ENCODE measurements around the gene C1orf105. TPM values are rescaled to one million over a fixed set of nuclear protein-coding genes. Genes with fewer than 3 reads are reported as not detected.

C1orf105 gene
- total RNA-seq, 4 donors from 2014 or later: 0.61 to 0.67 TPM; not detected in 2

DNA sequence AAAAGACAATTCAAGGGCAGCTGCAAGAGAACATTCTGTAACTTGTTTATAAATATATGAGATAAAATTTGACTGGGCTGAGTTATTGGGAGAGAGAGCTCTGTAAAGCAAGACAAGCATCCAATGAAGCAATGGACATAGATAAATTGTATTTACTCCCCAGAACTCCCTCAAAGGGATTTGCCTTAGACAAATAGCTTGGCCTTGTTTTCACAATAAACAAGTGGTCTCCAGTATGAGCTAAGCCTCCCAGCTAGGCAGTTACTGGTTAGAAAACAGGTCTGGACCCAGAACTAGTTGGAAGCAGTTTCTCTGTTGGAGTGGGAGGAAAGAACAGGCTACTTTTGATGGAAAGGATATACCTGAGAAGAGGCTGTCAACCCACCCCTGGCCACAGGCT is 87.3 kb downstream of the C1orf105 start:
- Histone ChIP-seq H3K4me1 (no peaks in the 10 kb centered on the region), H3K27ac (no peak overlapping the region), H3K36me3 (no peaks in the 10 kb centered on the region), H3K4me3 (no peak overlapping the region), H3K9me3 (no peaks in the 10 kb centered on the region), H3K27me3 (no peaks in the 10 kb centered on the region)
- in situ Hi-C loops (cut with MboI; ENCODE audit: low sequenced_read_pairs in 4 of 4): no loop called here
- no peak for DNase-seq
- ATAC-seq: no peak
- no peak for TF ChIP-seq POLR2A (IDR thresholded peaks at IDR 0.05)
- TF ChIP-seq, protein P1, sequence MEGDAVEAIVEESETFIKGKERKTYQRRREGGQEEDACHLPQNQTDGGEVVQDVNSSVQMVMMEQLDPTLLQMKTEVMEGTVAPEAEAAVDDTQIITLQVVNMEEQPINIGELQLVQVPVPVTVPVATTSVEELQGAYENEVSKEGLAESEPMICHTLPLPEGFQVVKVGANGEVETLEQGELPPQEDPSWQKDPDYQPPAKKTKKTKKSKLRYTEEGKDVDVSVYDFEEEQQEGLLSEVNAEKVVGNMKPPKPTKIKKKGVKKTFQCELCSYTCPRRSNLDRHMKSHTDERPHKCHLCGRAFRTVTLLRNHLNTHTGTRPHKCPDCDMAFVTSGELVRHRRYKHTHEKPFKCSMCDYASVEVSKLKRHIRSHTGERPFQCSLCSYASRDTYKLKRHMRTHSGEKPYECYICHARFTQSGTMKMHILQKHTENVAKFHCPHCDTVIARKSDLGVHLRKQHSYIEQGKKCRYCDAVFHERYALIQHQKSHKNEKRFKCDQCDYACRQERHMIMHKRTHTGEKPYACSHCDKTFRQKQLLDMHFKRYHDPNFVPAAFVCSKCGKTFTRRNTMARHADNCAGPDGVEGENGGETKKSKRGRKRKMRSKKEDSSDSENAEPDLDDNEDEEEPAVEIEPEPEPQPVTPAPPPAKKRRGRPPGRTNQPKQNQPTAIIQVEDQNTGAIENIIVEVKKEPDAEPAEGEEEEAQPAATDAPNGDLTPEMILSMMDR (IDR thresholded peaks at IDR 0.05 in 4 of 5, conservative IDR thresholded peaks at IDR 0.05 in 1 of 5): no peak
- intact Hi-C loops (cut with DNase I; ENCODE audit: low total_unique reads): no loop called here

DNA sequence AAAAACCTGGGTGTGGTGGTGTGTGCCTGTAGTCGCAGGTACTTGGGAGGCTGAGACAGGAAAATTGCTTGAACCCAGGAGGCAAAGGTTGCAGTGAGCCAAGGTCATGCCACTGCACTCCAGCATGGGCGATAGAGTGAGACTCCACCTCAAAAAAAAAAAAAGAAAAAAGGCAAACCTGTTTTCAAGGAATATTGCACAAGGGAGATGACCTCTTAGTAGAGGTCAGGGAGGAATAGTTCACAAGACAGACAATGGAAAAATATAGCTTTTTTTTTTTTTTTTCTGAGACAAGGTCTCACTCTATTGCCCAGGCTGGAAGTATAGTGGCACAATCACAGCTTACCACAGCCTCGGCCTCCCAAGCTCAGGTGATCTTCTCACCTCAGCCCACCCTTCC is 90.0 kb downstream of the C1orf105 start:
- TF ChIP-seq, protein P1 (IDR thresholded peaks at IDR 0.05 in 4 of 5, conservative IDR thresholded peaks at IDR 0.05 in 1 of 5): no peak
- TF ChIP-seq POLR2A (IDR thresholded peaks at IDR 0.05): no peak
- Histone ChIP-seq H3K36me3 (no peaks in the 10 kb centered on the region), H3K4me3 (no peak overlapping the region), H3K27me3 (no peaks in the 10 kb centered on the region), H3K27ac (no peak overlapping the region), H3K4me1 (no peaks in the 10 kb centered on the region), H3K9me3 (no peaks in the 10 kb centered on the region)
- in situ Hi-C loops (cut with MboI; ENCODE audit: low sequenced_read_pairs in 4 of 4) (no loop called here), intact Hi-C loops (cut with DNase I; ENCODE audit: low total_unique reads) (no loop called here)
- DNase-seq (no peak), ATAC-seq (no peak)

DNA sequence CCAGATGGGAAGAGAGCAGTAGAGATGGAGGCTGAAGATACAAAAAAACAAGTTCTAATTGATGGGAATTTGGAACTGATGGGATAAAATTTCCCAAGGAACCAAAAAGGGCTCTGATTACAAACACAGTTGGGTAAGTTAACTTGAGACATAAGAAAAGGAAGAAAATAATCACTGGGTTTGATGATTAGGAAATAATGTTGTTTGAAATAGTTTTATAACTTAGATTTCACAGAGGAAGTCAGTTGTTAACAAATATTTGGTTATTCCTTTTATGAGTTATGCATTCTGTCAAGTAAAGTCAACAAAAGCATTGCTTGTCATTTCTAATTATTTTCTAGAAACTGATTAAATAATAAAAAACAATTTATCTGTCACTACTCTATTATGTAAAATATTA is 92.1 kb downstream of the C1orf105 start:
- intact Hi-C loops (cut with DNase I; ENCODE audit: low total_unique reads): no loop called here

DNA sequence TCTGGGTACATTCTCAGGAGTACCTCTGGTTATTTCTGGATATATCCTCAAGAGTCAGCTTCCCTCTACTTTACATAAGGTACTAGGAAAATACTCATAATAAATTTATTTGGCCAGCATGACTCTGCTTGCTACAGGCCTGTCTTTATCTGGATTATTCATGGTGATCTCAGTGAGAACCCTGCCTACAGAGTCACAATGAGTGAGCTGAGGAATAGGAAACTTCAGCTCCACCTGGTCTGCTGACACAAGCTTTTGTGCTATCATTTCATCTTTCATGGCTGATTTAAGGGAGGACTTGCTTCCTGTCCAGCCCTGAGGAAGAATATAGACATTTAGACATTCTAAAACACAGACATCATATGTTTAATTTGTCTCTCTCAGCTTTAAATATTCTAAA is 93.0 kb downstream of the C1orf105 start:
- no peak for DNase-seq
- no peak for ATAC-seq
- no peak overlapping the region for H3K27ac ChIP-seq
- H3K9me3 ChIP-seq: no peaks in the 10 kb centered on the region
- no peaks in the 10 kb centered on the region for H3K27me3 ChIP-seq
- H3K36me3 ChIP-seq: no peaks in the 10 kb centered on the region
- H3K4me3 ChIP-seq: no peak overlapping the region
- no peaks in the 10 kb centered on the region for H3K4me1 ChIP-seq
- TF ChIP-seq POLR2A (IDR thresholded peaks at IDR 0.05): no peak
- TF ChIP-seq, protein P1 (IDR thresholded peaks at IDR 0.05 in 4 of 5, conservative IDR thresholded peaks at IDR 0.05 in 1 of 5): no peak
- intact Hi-C loops (cut with DNase I; ENCODE audit: low total_unique reads): no loop called here
- in situ Hi-C loops (cut with MboI; ENCODE audit: low sequenced_read_pairs in 4 of 4): no loop called here

More for the DNA sequence above, 92.1 kb downstream of the C1orf105 start:
- Histone ChIP-seq H3K4me3 (no peak overlapping the region), H3K36me3 (no peaks in the 10 kb centered on the region), H3K9me3 (no peaks in the 10 kb centered on the region), H3K4me1 (no peaks in the 10 kb centered on the region), H3K27ac (no peak overlapping the region), H3K27me3 (no peaks in the 10 kb centered on the region)
- no peak for TF ChIP-seq POLR2A (IDR thresholded peaks at IDR 0.05)
- TF ChIP-seq, protein P1 (IDR thresholded peaks at IDR 0.05 in 4 of 5, conservative IDR thresholded peaks at IDR 0.05 in 1 of 5): no peak
- in situ Hi-C loops (cut with MboI; ENCODE audit: low sequenced_read_pairs in 4 of 4): no loop called here
- ATAC-seq: no peak
- no peak for DNase-seq

DNA sequence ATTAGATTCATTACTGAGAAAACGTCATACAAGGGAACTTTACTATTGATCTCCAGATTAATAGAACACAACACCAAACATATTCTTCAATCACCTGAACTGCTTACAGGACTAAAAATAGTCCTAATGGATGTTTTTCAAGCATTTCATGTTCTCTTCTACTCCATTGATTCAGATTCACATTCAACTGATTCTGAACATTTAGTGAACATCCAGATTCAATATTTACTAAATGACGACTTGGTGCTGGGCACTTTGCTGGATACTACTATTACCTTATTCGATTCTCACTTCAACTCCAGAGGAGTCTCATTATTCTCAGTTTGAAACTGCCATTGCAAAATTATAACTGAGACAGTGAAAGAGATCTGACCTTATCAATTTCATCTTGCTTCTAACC is 93.6 kb downstream of the C1orf105 start:
- Histone ChIP-seq H3K36me3 (no peaks in the 10 kb centered on the region), H3K4me3 (no peak overlapping the region), H3K27me3 (no peaks in the 10 kb centered on the region), H3K9me3 (no peaks in the 10 kb centered on the region), H3K27ac (no peak overlapping the region), H3K4me1 (no peaks in the 10 kb centered on the region)
- TF ChIP-seq POLR2A (IDR thresholded peaks at IDR 0.05): no peak
- TF ChIP-seq, protein P1 (IDR thresholded peaks at IDR 0.05 in 4 of 5, conservative IDR thresholded peaks at IDR 0.05 in 1 of 5): no peak
- in situ Hi-C loops (cut with MboI; ENCODE audit: low sequenced_read_pairs in 4 of 4) (no loop called here), intact Hi-C loops (cut with DNase I; ENCODE audit: low total_unique reads) (no loop called here)
- ATAC-seq (no peak), DNase-seq (no peak)

Measured in gastrocnemius medialis (tissue), 4 donors.